NCI-H2107 treated with DMSO at 0.1 percent for 48 hours (cell line): ENCODE data around the gene CMKLR1.

ENCODE experiments used
- DNase-seq: peaks from one replicate; lab custom pipeline; 2025; ENCODE audit not compliant: unreplicated experiment; lab: John Stamatoyannopoulos, UW

The CMKLR1 gene

DNA sequence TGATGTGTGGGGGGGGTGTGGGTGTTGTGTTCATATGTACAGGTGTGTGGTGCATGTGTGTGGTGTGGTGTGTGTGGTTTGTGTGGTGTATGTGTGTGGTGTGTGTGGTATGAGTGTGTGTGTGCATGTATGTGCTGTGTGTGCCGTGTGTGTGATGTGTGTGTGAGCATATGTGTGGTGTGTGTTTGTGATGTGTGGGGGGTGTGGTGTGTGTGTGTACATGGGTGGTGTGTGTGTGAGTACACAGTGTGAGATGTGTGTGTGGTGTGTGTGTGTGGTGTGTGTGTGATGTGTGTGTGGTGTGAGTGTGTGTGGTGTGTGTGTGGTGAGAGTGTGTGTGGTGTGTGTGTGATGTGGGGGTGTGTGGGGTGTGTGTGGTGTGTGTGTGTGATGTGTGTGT is 24.5 kb upstream of the CMKLR1 start:
- no peak for DNase-seq

DNA sequence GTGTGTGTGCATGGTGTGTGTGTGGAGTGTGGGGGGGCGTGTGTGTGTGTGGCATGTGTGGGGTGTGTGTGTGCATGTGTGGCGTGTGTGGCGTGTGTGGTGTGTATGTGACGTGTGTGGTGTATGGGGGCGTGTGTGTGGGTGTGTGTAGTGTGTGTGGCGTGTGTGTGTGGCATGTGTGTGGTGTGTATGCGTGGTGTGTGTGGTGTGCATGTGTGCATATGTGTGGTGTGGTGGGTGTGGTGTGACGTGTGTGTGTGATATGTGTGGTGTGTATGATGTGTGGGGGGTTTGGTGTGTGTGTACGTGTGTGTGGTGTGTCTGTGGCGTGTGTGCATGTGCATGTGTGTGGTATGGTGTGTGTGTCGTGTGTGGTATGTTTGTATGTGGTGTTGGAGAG is 24.1 kb upstream of the CMKLR1 start:
- DNase-seq = no peak

DNA sequence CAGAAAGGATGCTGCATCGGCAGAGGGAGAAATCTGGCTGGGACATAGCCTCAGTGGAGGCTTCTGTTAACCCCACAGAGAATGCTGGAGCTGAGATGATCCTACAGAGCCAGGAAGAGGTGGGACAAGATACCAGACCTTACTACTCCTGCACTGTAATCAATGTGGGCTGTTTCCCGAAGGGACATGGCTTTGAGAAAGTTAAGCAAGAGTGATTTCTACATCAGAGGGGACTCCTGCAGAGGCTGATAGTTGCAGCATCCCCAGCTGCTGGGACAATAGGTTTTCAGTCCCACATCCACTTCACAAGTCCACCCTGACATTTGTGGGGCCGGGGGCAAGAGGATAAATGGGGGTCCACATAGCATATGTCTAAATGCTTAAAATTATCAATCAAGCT is 22.5 kb upstream of the CMKLR1 start:
- no peak for DNase-seq

DNA sequence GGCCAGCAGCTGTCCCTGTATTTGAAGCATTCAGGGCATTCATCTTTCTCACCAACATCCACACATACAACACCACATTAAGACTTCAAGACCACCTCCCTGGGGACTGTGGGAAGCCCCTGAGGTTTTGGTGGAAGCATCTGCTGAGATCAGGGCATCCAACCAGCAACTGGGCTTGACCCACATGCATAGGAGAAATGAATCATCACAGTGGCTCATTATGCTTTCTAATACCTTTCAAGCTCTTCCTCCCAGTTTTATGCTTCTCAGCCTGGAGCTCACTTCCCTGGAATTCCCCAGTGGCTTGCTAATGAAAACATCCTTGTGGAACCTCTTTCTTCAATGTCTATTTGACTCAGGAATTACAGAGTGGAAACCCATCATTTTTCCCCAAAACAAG is 21.4 kb upstream of the CMKLR1 start:
- DNase-seq = no peak

DNA sequence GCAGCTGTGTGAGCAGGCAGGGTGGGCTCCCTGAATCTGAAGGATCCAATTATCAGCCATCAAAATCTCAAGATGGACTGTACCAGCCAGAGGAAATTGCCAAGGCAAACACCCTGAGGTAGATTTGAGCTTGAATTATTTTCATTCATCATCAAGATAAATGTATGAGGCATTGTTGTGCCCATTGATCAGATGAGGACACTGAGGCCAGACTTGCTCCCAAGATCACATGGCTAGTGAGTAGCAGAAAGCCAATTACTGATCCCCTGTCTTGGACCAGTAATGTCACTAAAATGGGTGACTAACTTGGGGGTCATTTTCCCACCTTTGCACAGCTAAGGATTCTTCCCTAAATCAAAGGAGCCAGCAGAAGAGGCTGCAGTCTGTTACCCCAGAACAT is 20.9 kb upstream of the CMKLR1 start:
- DNase-seq = no peak

DNA sequence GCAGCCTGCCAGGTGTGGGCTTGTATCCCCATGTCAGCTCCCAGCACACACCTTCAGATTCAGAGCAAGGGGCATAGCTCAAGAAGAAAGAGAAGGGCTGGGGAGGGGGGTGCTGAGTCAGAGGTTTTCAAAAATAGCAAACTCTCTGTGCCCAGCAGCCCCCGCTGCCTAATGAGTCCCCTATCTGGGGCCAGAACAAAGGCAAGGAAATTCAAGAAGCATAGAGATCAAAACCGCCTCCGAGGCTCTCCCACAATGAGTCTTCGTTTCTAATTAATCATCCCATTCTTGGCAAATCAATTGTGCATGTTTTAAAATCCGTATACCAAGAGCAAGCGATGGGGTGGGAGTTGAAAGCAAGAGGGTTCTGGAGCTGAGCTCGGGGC is 19.5 kb upstream of the CMKLR1 start:
- DNase-seq = no peak

DNA sequence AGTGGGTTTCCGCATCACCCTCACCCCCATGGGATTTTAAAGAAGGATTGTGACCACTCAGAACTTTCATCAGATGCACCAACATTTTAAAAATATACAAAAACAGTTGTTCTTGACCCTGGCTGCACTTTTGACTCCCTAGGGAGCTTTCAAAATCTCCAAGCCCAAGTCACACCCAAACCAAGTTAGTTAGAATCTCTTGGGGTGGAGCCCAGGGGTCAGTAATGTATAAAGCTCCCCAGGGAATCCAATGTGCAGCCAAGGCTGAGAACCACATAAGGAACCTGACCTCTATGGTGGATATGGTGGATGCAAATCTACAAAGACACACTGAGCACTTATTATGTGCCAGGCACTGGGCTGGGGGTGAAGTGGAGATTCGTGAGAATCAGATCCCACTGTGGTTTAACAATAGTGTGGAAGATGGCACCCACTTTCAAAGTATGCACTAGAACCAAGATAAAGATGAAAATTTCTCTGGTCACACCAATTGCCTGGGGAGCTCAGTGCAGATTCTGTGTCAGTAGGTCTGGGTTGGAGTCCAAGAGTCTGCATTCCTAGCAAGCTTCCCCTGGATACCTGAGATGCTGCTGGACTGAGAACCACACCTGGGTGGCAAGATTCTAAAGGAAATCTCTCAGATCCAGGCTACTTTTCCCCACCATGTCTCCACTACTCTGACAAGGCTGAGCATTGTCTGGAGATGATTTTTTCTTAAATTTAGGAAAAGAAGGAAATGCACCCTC is 18.9 kb upstream of the CMKLR1 start:
- no peak for DNase-seq

DNA sequence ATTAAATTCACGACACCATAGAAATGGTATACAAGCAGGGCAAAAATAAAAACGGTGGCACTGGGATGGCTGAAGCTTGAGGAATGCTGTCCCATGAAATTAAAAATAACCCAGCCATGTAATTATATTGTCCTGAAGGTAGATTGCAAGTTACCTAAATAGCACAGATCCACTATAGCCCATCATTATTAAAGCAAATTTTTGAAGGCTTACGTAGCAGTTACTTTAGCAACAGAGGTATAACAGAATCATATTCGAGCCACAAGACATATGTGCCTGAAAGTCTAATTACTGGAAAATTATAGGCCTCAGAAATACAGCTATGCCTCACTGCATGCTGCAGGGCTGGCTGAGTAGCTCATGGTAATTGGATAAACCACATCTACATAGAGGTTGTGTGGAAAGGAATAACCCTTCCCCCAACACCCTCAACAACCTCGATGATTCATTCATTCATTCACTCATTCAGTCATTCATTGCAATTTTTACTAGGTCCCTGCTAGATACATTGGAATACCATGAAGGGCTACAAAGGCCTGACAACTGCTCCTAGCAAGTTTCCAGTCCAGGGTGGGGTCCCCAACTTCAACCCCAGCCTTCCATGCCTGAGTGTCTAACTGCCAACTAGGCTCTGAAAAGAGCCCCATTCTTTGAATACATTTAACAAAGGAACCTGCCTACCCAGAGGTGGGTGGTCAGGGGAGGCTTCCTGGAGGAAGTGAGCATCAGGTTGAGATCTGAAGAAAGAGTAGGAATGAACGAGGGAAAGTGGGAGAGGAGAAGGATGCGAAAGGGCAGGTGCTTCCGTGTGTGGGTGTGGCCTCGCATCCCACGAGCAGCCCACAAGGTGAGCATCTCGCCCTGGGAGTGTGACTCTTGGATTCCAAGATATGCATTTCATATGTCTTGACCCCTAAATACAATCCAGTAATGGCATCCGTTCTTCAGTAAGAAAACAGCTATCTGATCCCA is 18.0 kb upstream of the CMKLR1 start:
- no peak for DNase-seq

DNA sequence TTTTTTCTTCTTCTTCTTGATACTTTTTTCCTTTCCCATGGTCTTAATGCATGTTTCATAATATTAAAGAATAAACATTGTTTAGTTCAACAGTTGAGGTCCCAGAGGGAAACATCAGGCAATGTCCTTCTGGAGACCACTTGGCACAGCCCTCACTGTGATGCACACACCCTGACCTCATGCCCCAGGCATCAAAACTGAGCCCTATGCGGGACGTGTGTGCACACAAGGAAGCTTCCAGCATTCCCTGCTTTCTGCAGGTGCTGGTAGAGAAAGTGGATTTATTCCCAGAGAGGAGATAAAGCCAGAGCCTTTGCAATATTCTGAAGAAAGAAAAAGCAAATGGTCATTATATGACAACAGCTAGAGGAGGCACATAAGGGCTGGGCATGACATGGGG is 16.0 kb upstream of the CMKLR1 start:
- no peak for DNase-seq

DNA sequence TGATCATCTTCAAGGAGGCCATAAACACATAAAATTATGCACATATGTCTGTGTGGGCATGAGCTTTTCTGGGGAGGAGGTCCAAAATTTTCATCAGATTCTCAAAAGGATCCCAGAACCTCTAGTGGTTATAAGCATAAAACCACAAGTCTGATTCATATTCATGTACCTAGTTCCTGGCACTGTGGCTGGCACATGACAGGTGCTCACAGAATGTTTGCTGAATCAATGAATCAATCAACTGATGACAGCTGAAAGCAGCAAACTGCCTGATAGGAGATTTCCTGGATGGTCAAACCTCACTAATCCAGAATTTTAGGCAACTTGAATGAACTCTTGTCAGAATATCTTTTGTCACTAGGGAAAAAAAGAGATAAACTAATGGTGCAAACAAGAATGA is 13.5 kb upstream of the CMKLR1 start:
- DNase-seq = no peak

DNA sequence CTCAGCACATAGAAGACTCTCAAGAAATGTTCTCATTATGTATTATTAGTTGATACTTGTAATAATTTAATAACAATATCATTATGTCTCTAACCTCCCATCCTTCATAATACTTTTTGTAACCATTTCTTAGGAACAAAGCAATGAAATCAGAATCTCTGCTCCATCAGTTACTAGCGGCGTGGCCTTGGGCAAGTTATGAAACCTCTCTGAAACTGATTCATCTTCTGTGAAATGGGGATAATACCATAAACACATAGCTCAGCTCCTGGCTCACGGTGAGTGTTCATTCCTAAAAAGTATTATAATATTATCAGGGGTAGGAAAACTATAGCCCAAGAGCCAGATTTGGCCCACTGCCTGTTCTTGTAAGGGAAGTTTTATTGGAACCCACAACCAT is 11.4 kb upstream of the CMKLR1 start:
- DNase-seq = no peak

DNA sequence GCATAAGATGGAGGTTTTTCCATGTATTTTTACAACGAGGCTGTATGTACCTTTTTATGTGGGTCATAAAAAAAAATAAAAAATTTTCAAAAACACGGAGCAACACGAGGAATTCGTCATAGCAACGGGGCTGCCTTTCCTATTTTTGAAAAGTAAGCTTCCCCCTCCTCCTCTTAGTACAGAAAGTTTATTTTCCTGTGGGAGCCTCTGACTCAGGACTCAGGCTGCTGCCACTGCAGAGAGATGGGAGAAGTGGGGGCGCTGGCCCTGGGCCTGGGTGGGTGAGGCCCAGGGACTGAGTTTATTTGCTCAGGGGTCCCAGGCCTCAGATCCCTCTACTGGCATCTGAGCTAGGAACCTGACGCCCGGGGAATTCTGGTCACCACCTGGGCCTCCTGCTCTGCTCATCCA is 10.2 kb upstream of the CMKLR1 start:
- no peak for DNase-seq

DNA sequence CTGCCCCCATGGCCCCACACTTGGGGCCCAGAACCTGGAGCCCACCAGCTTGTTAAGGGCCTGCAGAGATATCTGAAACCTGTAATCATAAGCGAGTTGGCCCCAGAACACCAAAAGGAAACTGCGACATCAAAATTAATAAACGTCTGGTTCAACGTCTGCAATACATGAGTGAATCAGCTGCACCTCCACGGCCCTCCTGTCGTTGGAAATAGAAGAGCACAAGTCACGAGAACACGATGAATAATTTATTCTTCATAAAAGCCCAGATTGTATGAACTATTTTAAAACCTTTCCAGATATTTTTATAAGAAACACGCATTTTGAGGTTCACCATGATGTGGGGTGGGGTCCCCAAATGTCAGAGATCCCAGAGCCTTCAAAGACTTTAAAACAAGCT is 9.7 kb upstream of the CMKLR1 start:
- DNase-seq = no peak

DNA sequence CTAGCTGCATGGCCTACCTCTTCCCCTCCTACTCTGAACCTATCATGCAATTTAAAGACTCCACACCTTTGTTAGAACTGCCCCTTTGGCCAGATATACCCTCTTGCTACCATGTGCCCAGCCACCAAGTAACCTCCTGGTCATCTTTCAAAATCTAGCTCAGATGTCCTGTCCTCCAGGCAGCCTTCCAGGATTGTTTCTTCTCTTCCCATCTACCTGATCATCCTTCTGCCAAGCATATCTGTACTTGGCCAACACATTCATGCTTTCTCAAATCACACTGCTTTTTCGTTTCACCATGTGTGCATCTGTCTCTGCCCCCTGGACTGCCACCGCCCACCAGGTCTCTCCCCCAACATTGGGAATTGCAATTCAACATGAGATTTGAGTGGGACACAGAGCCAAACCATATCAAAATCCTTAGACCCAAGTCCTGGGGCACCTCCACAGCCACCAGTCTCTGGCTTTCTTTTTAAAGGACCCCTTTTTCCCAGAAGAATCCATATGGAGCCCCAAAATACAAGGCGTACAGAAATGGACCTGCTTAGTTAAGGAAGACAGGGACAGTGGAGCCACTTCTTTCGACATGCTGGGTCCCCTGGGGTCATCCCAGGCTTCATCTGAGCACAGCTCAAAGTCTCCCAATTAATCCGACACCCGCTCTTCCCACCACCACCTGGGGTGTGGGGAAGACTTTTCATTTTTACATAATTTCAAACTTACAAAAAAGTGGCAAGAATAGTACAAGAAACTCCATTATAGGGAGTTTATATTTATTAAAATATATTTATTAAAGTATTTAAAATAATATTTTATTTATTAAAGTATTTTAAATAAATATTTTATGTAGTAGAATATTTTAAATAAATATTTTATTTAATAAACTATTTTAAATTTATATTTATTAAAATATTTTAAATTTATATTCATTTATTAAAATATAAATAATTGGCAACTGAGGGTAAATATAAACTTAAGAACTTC is 7.9 kb upstream of the CMKLR1 start:
- DNase-seq = no peak

DNA sequence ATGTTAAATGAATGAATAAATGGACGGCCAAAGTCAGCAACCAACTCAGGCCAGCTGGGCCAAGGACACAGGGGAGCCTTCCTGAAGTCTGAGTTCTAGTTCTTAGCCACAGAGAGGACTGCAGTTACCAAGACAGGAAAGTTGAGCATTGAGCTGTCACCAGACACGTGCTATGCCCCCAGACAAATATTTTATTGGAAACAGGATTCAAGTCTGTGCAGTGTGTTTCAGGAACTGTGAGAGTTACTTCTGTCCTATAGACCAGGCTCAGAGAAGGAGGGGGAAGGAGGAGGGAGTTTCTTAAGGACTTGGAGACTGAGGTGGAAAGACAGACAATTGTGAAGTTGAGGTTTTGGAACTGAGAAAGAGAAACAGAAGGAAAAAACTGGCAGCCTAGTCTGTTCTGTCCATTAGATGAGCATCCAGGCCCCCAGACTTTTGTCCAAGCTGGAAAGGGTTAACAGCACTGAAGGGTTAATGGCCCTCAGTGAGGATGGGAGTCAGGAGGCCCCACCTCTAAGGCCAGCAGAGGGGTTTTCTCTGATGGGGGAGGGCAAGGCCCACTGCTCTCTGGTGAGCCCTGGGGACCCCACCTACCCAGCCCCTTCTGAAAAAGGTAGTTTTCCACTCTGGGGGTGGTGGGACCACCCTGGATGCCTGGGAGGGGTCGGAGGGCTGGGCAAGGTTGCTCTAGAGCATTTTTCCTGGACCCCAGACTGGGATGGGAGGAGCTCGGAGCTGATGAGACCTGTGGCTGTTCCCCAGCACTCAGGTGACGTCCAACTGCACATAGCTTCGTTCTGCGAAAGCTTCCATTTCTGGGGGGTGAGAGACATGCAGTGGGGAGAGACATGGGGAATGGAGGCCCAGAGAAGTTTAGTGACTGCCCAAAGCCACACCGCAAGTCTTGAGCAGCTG is 6.9 kb upstream of the CMKLR1 start:
- no peak for DNase-seq

DNA sequence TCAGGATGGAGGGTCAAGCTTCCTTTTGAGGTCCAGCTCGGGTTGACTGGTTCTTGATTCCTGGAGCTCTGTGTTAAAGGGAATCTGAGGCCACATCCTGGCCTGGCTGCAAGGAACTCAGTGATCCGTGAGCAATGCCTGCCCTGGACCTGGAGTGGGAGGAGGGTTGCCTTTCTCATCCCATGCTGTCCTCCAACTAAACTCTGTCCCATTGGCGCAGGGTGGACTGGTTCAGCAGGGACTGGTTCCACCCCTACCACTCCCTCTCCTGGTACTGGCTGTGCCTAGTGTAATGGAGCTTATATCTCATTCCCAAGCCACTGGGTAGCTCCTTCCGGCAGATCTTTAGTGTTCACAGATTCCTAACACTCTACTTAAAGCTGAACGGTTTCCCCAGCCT is 3.9 kb upstream of the CMKLR1 start:
- no peak for DNase-seq

DNA sequence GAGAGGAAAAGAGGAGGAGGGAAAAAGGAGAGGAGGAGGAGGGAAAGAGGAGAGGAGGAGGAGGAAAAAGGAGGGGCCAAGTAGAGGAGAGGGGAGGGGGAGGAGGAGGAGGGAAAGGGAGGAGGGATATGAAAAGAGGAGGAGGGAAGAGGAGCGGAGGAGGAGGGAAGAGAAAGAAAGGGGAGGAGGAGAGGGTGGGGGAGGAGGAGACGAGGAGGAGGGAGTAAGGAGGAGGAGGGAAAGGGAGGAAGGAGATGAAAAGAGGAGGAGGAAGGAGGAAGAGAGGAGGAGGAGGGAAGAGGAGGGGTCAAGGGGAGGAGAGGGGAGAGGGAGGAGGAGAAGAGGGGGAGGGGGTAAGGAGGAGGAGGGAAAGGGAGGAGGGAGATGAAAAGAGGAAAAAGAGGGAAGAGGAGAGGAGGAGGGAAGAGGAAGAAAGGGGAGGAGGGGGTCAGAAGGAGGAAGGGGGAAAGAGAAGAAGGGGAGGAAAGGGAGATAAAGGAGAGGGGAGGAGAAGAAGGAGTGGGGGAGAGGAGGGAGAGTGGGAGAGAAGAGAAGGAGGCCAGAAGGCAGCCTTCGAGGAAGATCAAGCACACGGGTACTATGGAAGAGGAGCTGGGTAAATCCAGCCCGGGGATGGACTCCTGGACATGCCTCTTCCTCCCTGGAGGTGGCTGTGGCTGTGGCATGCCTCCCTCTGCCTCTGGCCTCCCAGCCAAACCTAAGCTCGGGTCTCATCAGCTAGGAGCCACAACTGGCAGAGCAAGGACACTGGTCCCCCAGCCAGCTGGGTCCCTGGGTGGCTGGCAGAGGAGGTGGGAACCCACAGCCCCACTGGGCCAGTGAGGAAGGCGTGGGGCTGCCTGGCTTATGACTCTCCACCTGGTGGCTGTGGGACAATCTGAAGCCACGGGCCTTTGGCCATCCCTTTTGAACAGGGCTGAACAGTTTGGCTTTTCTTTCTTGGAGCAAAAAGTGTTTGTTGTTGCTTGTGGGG is 3.0 kb upstream of the CMKLR1 start:
- no peak for DNase-seq

DNA sequence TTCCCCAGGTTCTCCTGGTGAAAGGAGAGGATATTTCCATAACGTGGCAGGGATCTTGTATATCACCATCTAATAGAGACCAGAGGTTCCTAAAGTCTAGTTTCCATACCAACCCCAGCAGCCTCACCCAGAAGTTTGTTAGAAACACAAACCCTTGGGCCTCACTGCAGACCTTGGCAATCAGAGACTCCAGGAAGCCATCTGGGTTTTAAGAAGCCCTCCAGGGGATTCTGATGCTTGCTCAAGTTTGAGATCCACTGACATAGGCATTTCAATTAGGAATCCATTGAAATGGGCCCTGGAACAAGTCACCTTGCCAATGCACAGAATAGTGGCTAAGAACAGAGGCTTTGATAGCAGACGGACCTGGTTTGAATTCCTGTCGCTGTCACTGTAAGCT is 2.2 kb upstream of the CMKLR1 start:
- no peak for DNase-seq

DNA sequence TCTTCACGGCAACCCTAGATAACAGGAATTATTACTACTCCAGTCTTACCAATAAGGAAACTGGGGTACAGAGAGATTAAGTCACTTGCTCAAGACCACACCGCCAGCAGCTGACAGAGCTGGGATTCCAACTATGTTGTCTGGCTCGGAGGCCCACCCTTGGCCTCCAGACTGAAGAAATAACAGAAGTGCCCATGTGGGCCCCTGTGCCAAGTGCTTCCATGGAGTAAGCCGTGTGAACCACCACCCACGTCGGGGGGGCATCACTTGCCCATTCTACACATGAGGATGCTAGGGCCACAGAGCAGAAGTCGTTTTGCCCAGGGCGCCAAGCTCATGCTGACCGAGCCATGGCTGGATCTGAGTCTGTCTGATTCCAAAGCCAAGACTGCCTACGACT is 926 bp upstream of the CMKLR1 start:
- no peak for DNase-seq
